Ovary (tissue), 9 donors: ENCODE data around the gene TMEM63C. TPM values are rescaled to one million over a fixed set of nuclear protein-coding genes. Genes with fewer than 3 reads are reported as not detected.

ENCODE experiments used
- DNase-seq, 5 donors: peaks; one replicate each; pipeline ENCODE4 v3.0.0-alpha.2; 2019 to 2020
- H3K27ac ChIP-seq, 2 donors: fragments of 200-600 bp; one replicate each; pipeline versions ENCODE4 v1.5.1 to v1.8.0; 2019 to 2022
- H3K27me3 ChIP-seq: fragments of 200-600 bp; one replicate; pipeline ENCODE4 v1.8.0; 2022
- H3K36me3 ChIP-seq: fragments of 200-600 bp; sonication (generic); one replicate; pipeline ENCODE4 v1.5.1; 2019
- H3K4me1 ChIP-seq: one replicate; pipeline ENCODE4 v1.8.1; 2013; ENCODE audit warnings: mild to moderate bottlenecking, moderate library complexity; ENCODE audit not compliant: insufficient read depth
- H3K4me3 ChIP-seq: fragments of 200-600 bp; sonication (generic); one replicate; pipeline ENCODE4 v1.5.1; 2017
- H3K9me3 ChIP-seq, 2 donors: fragments of 200-600 bp in 1 of 2; sonication (generic) in 1 of 2; one replicate each; pipeline versions ENCODE4 v1.5.1 to v1.8.1; 2013 to 2019; ENCODE audit warnings: mild to moderate bottlenecking in 1 of 2, moderate library complexity in 1 of 2
- CTCF ChIP-seq, 3 donors: fragments of 450-650 bp in 2 of 3; fragments of 200-600 bp in 1 of 3; IDR thresholded peaks; one replicate each; pipeline versions ENCODE4 v1.5.1 to v1.8.0; 2016 to 2022; ENCODE audit warnings: antibody characterized with exemption in 3 of 3, mild to moderate bottlenecking in 1 of 3
- EP300 ChIP-seq: sonication (generic); formaldehyde crosslinking; IDR thresholded peaks from one replicate; pipeline ENCODE4 v1.6.1; 2017; ENCODE audit warnings: antibody characterized with exemption
- POLR2A ChIP-seq: fragments of 450-650 bp; IDR thresholded peaks from one replicate; pipeline ENCODE4 v1.6.1; 2017; ENCODE audit warnings: antibody characterized with exemption, mild to moderate bottlenecking, moderate library complexity
- WGBS, 3 donors: extraction: QIAGEN DNeasy Blood & Tissue Kit in 1 of 3; methylation state at CpG; one replicate each; pipeline versions ENCODE4 v1.1.5 to v1.1.7; 2013 to 2017; 5-methylcytosine and 5-hydroxymethylcytosine counted together
- intact Hi-C, 4 donors: fragments of 100-400 bp; cut with DNase I; formaldehyde crosslinking; loops; one replicate each; pipeline versions ENCODE4 v1.11.0 to v1.15.1; 2022 to 2023
- polyA plus RNA-seq, 2 donors: library from polyadenylated mRNA; stranded (reverse); fragments of 200-250 nt in 1 of 2; fragments of 350-450 nt in 1 of 2; fragmentation: Illumina TruSeq in 1 of 2; extraction: RNeasy Lipid Tissue Mini Kit (QIAGEN cat#74804) in 1 of 2; gene quantifications; one replicate each; pipeline ENCODE4 v1.2.3, GENCODE V29; 2013 to 2014
- total RNA-seq, 7 donors: library from RNA; depleted of rRNA in 2 of 7; stranded (reverse); fragments of >200 nt in 2 of 7; fragmentation: NEBNext Ultra II Directional in 3 of 7; extraction: Animal tissue kit (Norgen Biotek cat#: 25700) in 3 of 7; gene quantifications; one replicate each; pipeline versions ENCODE4 v1.1.0 to v1.2.4, GENCODE V29; 2016 to 2023
- donor health status: DM: no; HTN: no; CAD: no; lungs with moderate emphysema.
- donor health status: DM: no; HTN: no; CAD: no.
- donor health status: Bipolar disorder and iron deficiency.
- donor health status: DM: yes; HTN: yes; CAD: no.
- donor health status: DM: no; HTN: no; CAD: no.
- donor health status: DM: yes; HTN: yes; CAD: no.

TMEM63C gene
- total and polyA plus RNA-seq, 9 donors: 0.16 to 1.7 (median 0.25) TPM; not detected in 1

GRCh38 chr14:77154421-77154820 is 27.2 kb upstream of the TMEM63C start:
- WGBS, 3 donors: 32 to 41% (median 38%) methylated on average over 7 of the region's 7 CpGs
- Histone ChIP-seq H3K4me3 (no peak overlapping the region), H3K9me3 (no peaks in the 10 kb centered on the region), H3K27me3 (no peaks in the 10 kb centered on the region), H3K4me1 (no peaks in the 10 kb centered on the region), H3K36me3 (no peaks in the 10 kb centered on the region), H3K27ac (no peak overlapping the region)
- DNase-seq: no peak
- no peak for TF ChIP-seq EP300
- TF ChIP-seq CTCF (IDR thresholded peaks at IDR 0.05): no peak
- no peak for TF ChIP-seq POLR2A
- intact Hi-C loops: loop anchor here in 1 of 4 donors (10.0 kb wide), 1 partner anchor 160 kb away; no protein-coding TSS in a partner anchor

GRCh38 chr14:77155083-77155482 is 26.5 kb upstream of the TMEM63C start:
- DNase-seq: no peak
- Histone ChIP-seq H3K27me3 (no peaks in the 10 kb centered on the region), H3K4me1 (no peaks in the 10 kb centered on the region), H3K36me3 (no peaks in the 10 kb centered on the region), H3K9me3 (no peaks in the 10 kb centered on the region), H3K4me3 (no peak overlapping the region), H3K27ac (no peak overlapping the region)
- intact Hi-C loops: loop anchor here in 1 of 4 donors (10.0 kb wide), 1 partner anchor 160 kb away; no protein-coding TSS in a partner anchor
- WGBS, 3 donors: 60 to 73% (median 67%) methylated on average over 2 of the region's 2 CpGs
- no peak for TF ChIP-seq EP300
- TF ChIP-seq POLR2A: no peak

GRCh38 chr14:77157740-77158139 is 23.9 kb upstream of the TMEM63C start:
- Histone ChIP-seq H3K27ac (no peak overlapping the region), H3K27me3 (no peaks in the 10 kb centered on the region), H3K36me3 (no peaks in the 10 kb centered on the region), H3K4me3 (no peak overlapping the region), H3K9me3 (no peaks in the 10 kb centered on the region), H3K4me1 (no peaks in the 10 kb centered on the region)
- intact Hi-C loops: loop anchor here in 1 of 4 donors (10.0 kb wide), 1 partner anchor 157 kb away; no protein-coding TSS in a partner anchor
- 62 to 66% (median 63%) methylated on average over 11 of the region's 11 CpGs for WGBS, 3 donors
- TF ChIP-seq CTCF (IDR thresholded peaks at IDR 0.05): no peak
- no peak for TF ChIP-seq POLR2A
- TF ChIP-seq EP300: no peak
- no peak for DNase-seq

- intact Hi-C loops: loop anchor here in 1 of 4 donors (10.0 kb wide), 1 partner anchor 156 kb away; no protein-coding TSS in a partner anchor
- no peaks in the 10 kb centered on the region for H3K36me3 ChIP-seq
- H3K4me3 ChIP-seq: no peak overlapping the region
- no peaks in the 10 kb centered on the region for H3K9me3 ChIP-seq
- no peaks in the 10 kb centered on the region for H3K4me1 ChIP-seq
- WGBS, 3 donors: 12 to 18% (median 13%) methylated on average over 18 of the region's 18 CpGs
- no peak overlapping the region for H3K27ac ChIP-seq
- no peaks in the 10 kb centered on the region for H3K27me3 ChIP-seq
- DNase-seq: peak in 1 of 5 donors; percentile 41
- TF ChIP-seq POLR2A: no peak
- no peak for TF ChIP-seq EP300
- no peak for TF ChIP-seq CTCF (IDR thresholded peaks at IDR 0.05)
Measured at GRCh38 chr14:77158175-77158881, 23.3 kb upstream of the TMEM63C start.

GRCh38 chr14:77158882-77159255 is 22.7 kb upstream of the TMEM63C start:
- no peaks in the 10 kb centered on the region for H3K4me1 ChIP-seq
- WGBS, 3 donors: 62 to 75% (median 68%) methylated on average over 2 of the region's 2 CpGs
- H3K27ac ChIP-seq: no peak overlapping the region
- no peaks in the 10 kb centered on the region for H3K9me3 ChIP-seq
- no peak for TF ChIP-seq EP300
- TF ChIP-seq CTCF (IDR thresholded peaks at IDR 0.05): no peak
- TF ChIP-seq POLR2A: no peak
- no peak overlapping the region for H3K4me3 ChIP-seq
- H3K27me3 ChIP-seq: no peaks in the 10 kb centered on the region
- no peak for DNase-seq
- intact Hi-C loops: loop anchor here in 1 of 4 donors (10.0 kb wide), 1 partner anchor 156 kb away; no protein-coding TSS in a partner anchor
- no peaks in the 10 kb centered on the region for H3K36me3 ChIP-seq
